GM19395 (cell line): ENCODE data around the gene TSPAN10.

Experiments
- ATAC-seq: cut with Tn5 transposase; IDR thresholded peaks from one replicate; pipeline ENCODE4 v1.9.1; 2021; ENCODE audit warnings: mild to moderate bottlenecking, moderate library complexity; ENCODE audit not compliant: unreplicated experiment

Gene TSPAN10

GRCh38 chr17:81685108-81685507, 48.1 kb downstream of the TSPAN10 start:
- ATAC-seq = no peak

DNA sequence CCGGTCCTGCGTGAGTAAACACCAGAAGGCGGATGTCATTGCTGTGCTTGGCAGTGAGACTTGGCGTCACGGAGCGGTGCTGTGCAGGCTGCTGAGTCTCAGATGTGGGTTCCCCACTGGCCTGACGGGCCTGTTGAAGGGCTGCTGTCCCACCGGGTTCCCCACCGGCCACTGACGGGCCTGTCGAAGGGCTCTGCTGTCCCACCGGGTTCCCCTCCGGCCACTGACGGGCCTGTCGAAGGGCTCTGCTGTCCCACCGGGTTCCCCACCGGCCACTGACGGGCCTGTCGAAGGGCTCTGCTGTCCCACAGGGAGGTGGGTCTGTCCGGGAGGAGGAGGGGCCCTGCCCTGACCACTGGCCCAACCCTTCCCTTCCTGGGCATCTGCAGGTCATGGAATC, 49.6 kb downstream of the TSPAN10 start:
- no peak for ATAC-seq

- no peak for ATAC-seq
Observed at GRCh38 chr17:81687770-81688541, 51.0 kb downstream of the TSPAN10 start.

DNA sequence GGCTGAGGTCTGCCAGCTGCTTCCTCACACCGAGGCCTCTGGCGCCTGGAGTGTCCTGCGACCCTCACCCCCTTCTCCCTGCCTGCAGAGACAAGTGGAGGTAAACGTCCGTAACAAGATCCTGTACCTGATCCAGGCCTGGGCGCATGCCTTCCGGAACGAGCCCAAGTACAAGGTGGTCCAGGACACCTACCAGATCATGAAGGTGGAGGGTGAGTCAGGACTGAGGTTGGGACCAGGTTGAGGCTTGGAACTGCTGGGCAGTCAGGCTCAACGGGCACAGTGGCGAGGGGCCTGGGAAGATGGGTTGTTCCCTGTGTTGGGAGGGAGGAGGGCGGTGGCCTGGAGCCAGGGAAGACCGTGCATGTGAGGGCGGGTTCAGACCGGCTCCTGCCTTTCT, 51.6 kb downstream of the TSPAN10 start:
- ATAC-seq = no peak

- no peak for ATAC-seq
Observed at GRCh38 chr17:81690066-81690465, 53.1 kb downstream of the TSPAN10 start.

GRCh38 chr17:81690549-81690948, 53.6 kb downstream of the TSPAN10 start:
- no peak for ATAC-seq

DNA sequence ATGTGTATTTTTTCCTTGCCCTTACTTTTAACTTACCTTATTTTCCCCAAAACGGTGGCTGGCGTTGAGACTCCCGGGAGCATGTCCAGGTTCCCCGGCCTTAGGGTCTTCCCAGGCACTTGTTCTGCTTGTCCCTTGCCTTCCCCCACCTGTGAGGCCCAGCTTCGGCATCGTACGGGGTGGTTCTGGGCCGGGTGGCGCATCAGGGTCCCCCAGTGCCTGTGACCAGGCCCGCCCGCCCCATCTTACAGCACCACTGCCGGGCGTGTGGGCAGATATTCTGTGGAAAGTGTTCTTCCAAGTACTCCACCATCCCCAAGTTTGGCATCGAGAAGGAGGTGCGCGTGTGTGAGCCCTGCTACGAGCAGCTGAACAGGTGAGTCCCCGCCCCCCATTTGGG, 54.2 kb downstream of the TSPAN10 start:
- no peak for ATAC-seq

- ATAC-seq = no peak
Observed at GRCh38 chr17:81691608-81692007, 54.6 kb downstream of the TSPAN10 start.

DNA sequence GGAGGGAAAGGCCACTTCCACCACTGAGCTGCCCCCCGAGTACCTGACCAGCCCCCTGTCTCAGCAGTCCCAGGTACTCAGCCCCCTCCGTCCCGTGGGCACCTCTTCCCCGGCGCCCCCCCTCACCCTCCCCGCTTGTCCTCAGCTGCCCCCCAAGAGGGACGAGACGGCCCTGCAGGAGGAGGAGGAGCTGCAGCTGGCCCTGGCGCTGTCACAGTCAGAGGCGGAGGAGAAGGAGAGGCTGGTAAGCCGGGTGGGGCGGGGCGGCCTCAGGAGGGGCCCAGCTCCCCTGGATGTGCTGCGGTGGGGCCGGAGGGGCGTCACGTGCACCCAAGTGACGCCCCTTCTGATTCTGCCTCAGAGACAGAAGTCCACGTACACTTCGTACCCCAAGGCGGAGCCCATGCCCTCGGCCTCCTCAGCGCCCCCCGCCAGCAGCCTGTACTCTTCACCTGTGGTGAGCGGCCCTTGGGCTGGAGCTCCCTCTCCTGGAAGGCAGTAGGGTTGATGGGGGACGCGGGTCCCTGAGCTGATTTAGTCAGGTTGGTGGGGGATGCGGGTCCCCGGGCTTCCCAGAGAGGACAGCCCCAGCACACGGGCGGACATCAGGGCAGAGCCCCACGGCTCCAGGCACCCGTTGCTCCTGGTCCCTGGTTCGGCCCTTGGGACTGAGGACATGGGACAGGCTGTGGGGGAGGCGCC, 56.7 kb downstream of the TSPAN10 start:
- no peak for ATAC-seq

DNA sequence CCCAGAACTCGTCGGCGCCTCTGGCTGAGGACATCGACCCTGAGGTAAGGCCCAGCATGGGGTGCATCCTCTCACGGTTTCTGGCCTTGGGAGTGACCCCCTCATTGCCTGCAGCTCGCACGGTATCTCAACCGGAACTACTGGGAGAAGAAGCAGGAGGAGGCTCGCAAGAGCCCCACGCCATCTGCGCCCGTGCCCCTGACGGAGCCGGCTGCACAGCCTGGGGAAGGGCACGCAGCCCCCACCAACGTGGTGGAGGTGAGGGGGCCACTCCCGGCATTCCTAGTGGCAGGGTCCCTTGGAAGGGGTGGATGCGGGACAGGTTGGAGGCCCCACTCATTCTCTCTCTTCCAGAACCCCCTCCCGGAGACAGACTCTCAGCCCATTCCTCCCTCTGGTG, 57.8 kb downstream of the TSPAN10 start:
- no peak for ATAC-seq

GRCh38 chr17:81695211-81695610, 58.2 kb downstream of the TSPAN10 start:
- ATAC-seq = no peak

DNA sequence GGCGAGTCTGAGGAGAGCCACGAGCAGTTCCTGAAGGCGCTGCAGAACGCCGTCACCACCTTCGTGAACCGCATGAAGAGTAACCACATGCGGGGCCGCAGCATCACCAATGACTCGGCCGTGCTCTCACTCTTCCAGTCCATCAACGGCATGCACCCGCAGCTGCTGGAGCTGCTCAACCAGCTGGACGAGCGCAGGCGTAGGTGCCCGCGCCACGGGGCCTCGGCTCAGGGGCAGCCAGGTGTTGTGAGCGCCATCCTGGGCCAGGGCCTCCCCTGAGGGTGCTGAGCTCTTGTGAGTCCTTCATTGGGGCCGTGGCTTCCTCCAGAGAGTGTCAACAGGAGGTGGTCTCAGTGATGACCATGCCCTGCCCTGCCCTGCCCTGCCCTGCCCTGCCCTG, 58.8 kb downstream of the TSPAN10 start:
- ATAC-seq = no peak

- ATAC-seq = no peak
Observed at GRCh38 chr17:81696218-81696941, 59.4 kb downstream of the TSPAN10 start.

GRCh38 chr17:81697261-81698044, 60.5 kb downstream of the TSPAN10 start:
- no peak for ATAC-seq
